ENCODE data around the gene ATP6V0E2. TPM values are rescaled to one million over a fixed set of nuclear protein-coding genes. Genes with fewer than 3 reads are reported as not detected.

The ATP6V0E2 gene
- total RNA-seq, 1 donor from 2014 or later: 16.0 TPM

GRCh38 chr7:149864751-149865150 lies 9.0 kb upstream of the ATP6V0E2 start:
- Histone ChIP-seq H3K4me1 (ENCODE audit: insufficient read depth, low read length) (no peaks in the 10 kb centered on the region), H3K4me2 (ENCODE audit: low read length) (no peak overlapping the region), H3K27ac (ENCODE audit: low read depth, low read length) (no peak overlapping the region), H3K9ac (ENCODE audit: low read length) (no peak overlapping the region), H3K9me3 (ENCODE audit: insufficient read depth, low read depth, low read length) (no peaks in the 10 kb centered on the region), H3K4me3 (ENCODE audit: insufficient read depth, low read depth, low read length) (no peak overlapping the region), H3K36me3 (ENCODE audit: insufficient read depth, low read length) (no peaks in the 10 kb centered on the region), H2AFZ (ENCODE audit: low read depth, low read length) (no peak overlapping the region), H3K79me2 (ENCODE audit: insufficient read depth, low read length) (no peaks in the 10 kb centered on the region), H4K20me1 (ENCODE audit: insufficient read depth, low read length) (no peaks in the 10 kb centered on the region), H3K27me3 (ENCODE audit: insufficient read depth, low read length) (no peaks in the 10 kb centered on the region)
- Mint-ChIP-seq H3K4me1 (ENCODE audit: low read depth, unreplicated experiment) (peaks cover 3% of the 10 kb centered on the region), H3K27ac (ENCODE audit: unreplicated experiment) (no peak overlapping the region), H3K4me3 (ENCODE audit: unreplicated experiment) (no peak overlapping the region), H3K36me3 (ENCODE audit: low read depth, unreplicated experiment) (peaks cover 23% of the 10 kb centered on the region), H3K27me3 (ENCODE audit: low read depth, unreplicated experiment) (peaks cover 9% of the 10 kb centered on the region), H3K9me3 (ENCODE audit: unreplicated experiment) (no peaks in the 10 kb centered on the region)
- FAIRE-seq (no peak), DNase-seq (ENCODE audit: low read depth) (no peak)
- TF ChIP-seq EZH2 (IDR thresholded peaks at IDR 0.05; ENCODE audit: insufficient read depth, low read length) (no peak), CTCF (IDR thresholded peaks at IDR 0.05; ENCODE audit: insufficient read depth, low read depth, low read length) (no peak)

DNA sequence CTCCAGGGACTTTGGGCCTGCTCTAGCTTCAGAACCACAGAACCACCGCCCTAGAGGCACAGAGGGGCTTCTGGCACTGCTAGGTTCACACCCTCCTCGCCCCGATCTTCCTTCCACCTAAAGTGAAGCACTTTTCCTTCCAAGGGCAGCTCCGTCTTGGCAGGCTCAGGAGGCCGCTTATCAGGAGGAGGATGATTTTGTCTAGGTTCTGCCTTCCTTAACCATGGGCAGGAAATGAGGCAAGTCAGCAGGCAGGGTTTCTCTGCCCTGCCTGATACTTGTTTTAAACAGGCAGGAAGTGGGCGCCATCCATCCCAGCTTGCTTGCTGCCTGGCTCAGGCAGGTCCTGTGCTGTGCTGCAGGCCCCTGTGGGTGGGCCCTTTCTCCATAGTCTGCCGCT lies 8.3 kb upstream of the ATP6V0E2 start:
- DNase-seq (ENCODE audit: low read depth) (no peak), FAIRE-seq (no peak)
- no peak overlapping the region for H2AFZ ChIP-seq (ENCODE audit: low read depth, low read length)
- no peaks in the 10 kb centered on the region for H3K36me3 ChIP-seq (ENCODE audit: insufficient read depth, low read length)
- peaks cover 5% of the 10 kb centered on the region for H3K4me1 Mint-ChIP-seq (ENCODE audit: low read depth, unreplicated experiment)
- H4K20me1 ChIP-seq (ENCODE audit: insufficient read depth, low read length): no peaks in the 10 kb centered on the region
- H3K27ac Mint-ChIP-seq (ENCODE audit: unreplicated experiment): no peak overlapping the region
- H3K27me3 ChIP-seq (ENCODE audit: insufficient read depth, low read length): no peaks in the 10 kb centered on the region
- no peaks in the 10 kb centered on the region for H3K4me1 ChIP-seq (ENCODE audit: insufficient read depth, low read length)
- H3K9me3 Mint-ChIP-seq (ENCODE audit: unreplicated experiment): no peaks in the 10 kb centered on the region
- H3K4me3 ChIP-seq (ENCODE audit: insufficient read depth, low read depth, low read length): no peak overlapping the region
- no peak overlapping the region for H3K4me3 Mint-ChIP-seq (ENCODE audit: unreplicated experiment)
- no peaks in the 10 kb centered on the region for H3K9me3 ChIP-seq (ENCODE audit: insufficient read depth, low read depth, low read length)
- H3K27me3 Mint-ChIP-seq (ENCODE audit: low read depth, unreplicated experiment): peaks cover 9% of the 10 kb centered on the region
- H3K4me2 ChIP-seq (ENCODE audit: low read length): no peak overlapping the region
- H3K27ac ChIP-seq (ENCODE audit: low read depth, low read length): no peak overlapping the region
- H3K9ac ChIP-seq (ENCODE audit: low read length): no peak overlapping the region
- TF ChIP-seq CTCF (IDR thresholded peaks at IDR 0.05; ENCODE audit: insufficient read depth, low read depth, low read length): no peak
- no peak for TF ChIP-seq EZH2 (IDR thresholded peaks at IDR 0.05; ENCODE audit: insufficient read depth, low read length)
- H3K36me3 Mint-ChIP-seq (ENCODE audit: low read depth, unreplicated experiment): peaks cover 18% of the 10 kb centered on the region
- H3K79me2 ChIP-seq (ENCODE audit: insufficient read depth, low read length): no peaks in the 10 kb centered on the region

DNA sequence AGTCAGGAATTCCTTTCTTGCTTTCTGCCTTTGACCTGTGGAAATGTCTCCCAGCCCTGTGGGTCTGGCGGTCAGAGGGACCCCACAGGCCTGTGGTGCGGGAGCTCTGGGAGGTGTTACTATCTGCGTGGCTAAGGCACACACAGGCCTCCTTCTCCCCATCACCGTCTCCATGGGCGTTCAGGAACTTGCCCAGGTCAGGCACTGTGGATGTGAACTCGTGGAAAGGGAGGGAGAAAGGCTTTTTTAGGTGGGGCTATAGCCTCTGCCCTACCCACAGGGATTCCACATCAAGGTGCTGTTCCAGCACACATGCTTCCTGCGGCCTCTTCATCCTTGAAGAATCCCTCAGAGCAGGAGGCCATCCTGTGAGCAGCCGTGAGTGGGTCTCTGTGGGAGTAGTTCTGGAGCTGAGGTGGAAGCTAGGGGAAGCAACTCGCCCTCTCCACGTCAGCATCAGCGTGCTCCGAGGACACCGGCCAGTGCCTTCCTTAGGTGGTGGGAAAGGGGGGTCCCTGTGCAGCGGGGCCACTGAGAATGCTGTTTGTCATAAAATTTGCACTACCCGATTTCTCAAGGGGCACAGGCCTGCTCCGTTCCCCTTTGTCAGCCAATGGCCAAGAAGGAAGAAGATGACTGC lies 7.5 kb upstream of the ATP6V0E2 start:
- Mint-ChIP-seq H3K9me3 (ENCODE audit: unreplicated experiment) (no peaks in the 10 kb centered on the region), H3K27ac (ENCODE audit: unreplicated experiment) (no peak overlapping the region), H3K36me3 (ENCODE audit: low read depth, unreplicated experiment) (peaks cover 12% of the 10 kb centered on the region), H3K4me1 (ENCODE audit: low read depth, unreplicated experiment) (peaks cover 5% of the 10 kb centered on the region), H3K27me3 (ENCODE audit: low read depth, unreplicated experiment) (peaks cover 9% of the 10 kb centered on the region), H3K4me3 (ENCODE audit: unreplicated experiment) (no peak overlapping the region)
- Histone ChIP-seq H3K79me2 (ENCODE audit: insufficient read depth, low read length) (no peaks in the 10 kb centered on the region), H2AFZ (ENCODE audit: low read depth, low read length) (no peak overlapping the region), H3K9ac (ENCODE audit: low read length) (no peak overlapping the region), H3K36me3 (ENCODE audit: insufficient read depth, low read length) (no peaks in the 10 kb centered on the region), H3K4me3 (ENCODE audit: insufficient read depth, low read depth, low read length) (no peak overlapping the region), H3K9me3 (ENCODE audit: insufficient read depth, low read depth, low read length) (no peaks in the 10 kb centered on the region), H3K27me3 (ENCODE audit: insufficient read depth, low read length) (no peaks in the 10 kb centered on the region), H4K20me1 (ENCODE audit: insufficient read depth, low read length) (no peaks in the 10 kb centered on the region), H3K4me1 (ENCODE audit: insufficient read depth, low read length) (no peaks in the 10 kb centered on the region), H3K27ac (ENCODE audit: low read depth, low read length) (no peak overlapping the region), H3K4me2 (ENCODE audit: low read length) (no peak overlapping the region)
- FAIRE-seq (no peak), DNase-seq (ENCODE audit: low read depth) (no peak)
- TF ChIP-seq CTCF (IDR thresholded peaks at IDR 0.05; ENCODE audit: insufficient read depth, low read depth, low read length): no peak
- no peak for TF ChIP-seq EZH2 (IDR thresholded peaks at IDR 0.05; ENCODE audit: insufficient read depth, low read length)

All from astrocyte (in vitro differentiated cells and primary cell).